H9 (cell line): Measurements from ENCODE around the gene RBPJ. TPM values are rescaled to one million over a fixed set of nuclear protein-coding genes. Genes with fewer than 3 reads are reported as not detected.

Experiments
- DNase-seq: peaks from one replicate; pipeline ENCODE4 v3.0.0-alpha.2; 2017
- H2AFZ ChIP-seq: one replicate; pipeline ENCODE4 v1.6.1; 2013; ENCODE audit warnings: mild to moderate bottlenecking, low read length, control low read depth, moderate library complexity
- H2AK5ac ChIP-seq: 2 replicates; pipeline ENCODE4 v1.6.1; 2013; ENCODE audit warnings: low read length, control low read depth, mixed read lengths; ENCODE audit not compliant: insufficient read length
- H2BK120ac ChIP-seq: one replicate; pipeline ENCODE4 v1.6.1; 2013; ENCODE audit warnings: low read depth, mild to moderate bottlenecking, low read length, control low read depth, inconsistent platforms; ENCODE audit not compliant: poor library complexity, severe bottlenecking
- H2BK12ac ChIP-seq: 2 replicates; pipeline ENCODE4 v1.6.1; 2013; ENCODE audit warnings: low read length, control low read depth, mixed read lengths, low read depth; ENCODE audit not compliant: insufficient read length
- H2BK15ac ChIP-seq: 2 replicates; pipeline ENCODE4 v1.6.1; 2013; ENCODE audit warnings: low read depth, low read length, control low read depth
- H2BK20ac ChIP-seq: one replicate; pipeline ENCODE4 v1.6.1; 2013; ENCODE audit warnings: low read depth, mild to moderate bottlenecking, low read length, control low read depth, inconsistent platforms; ENCODE audit not compliant: poor library complexity, severe bottlenecking
- H2BK5ac ChIP-seq: 2 replicates; pipeline ENCODE4 v1.6.1; 2013; ENCODE audit warnings: low read length, control low read depth, mixed read lengths; ENCODE audit not compliant: insufficient read length
- H3K14ac ChIP-seq: 2 replicates; pipeline ENCODE4 v1.6.1; 2013; ENCODE audit warnings: low read length, control low read depth; ENCODE audit not compliant: insufficient read depth
- H3K18ac ChIP-seq: 2 replicates; pipeline ENCODE4 v1.6.1; 2013; ENCODE audit warnings: low read depth, mild to moderate bottlenecking, mixed read lengths, low read length, control low read depth; ENCODE audit not compliant: insufficient read length
- H3K23ac ChIP-seq: 2 replicates; pipeline ENCODE4 v1.6.1; 2013; ENCODE audit warnings: low read length, control low read depth, mixed read lengths, low read depth; ENCODE audit not compliant: insufficient read length
- H3K23me2 ChIP-seq: 2 replicates; pipeline ENCODE4 v1.6.1; 2013; ENCODE audit warnings: low read depth, mild to moderate bottlenecking, mixed read lengths, low read length, control low read depth; ENCODE audit not compliant: insufficient read length, poor library complexity, severe bottlenecking
- H3K27ac ChIP-seq: 2 replicates; pipeline ENCODE4 v1.5.1; 2013; ENCODE audit warnings: low read length, control low read depth, mixed read lengths, low read depth; ENCODE audit not compliant: insufficient read length
- H3K27me3 ChIP-seq: 2 replicates; pipeline ENCODE4 v1.6.1; 2013; ENCODE audit warnings: low read length, control low read depth, inconsistent platforms; ENCODE audit not compliant: insufficient read depth
- H3K4ac ChIP-seq: 2 replicates; pipeline ENCODE4 v1.6.1; 2013; ENCODE audit warnings: low read depth, mild to moderate bottlenecking, control low read depth, inconsistent platforms, low read length, moderate library complexity
- H3K4me1 ChIP-seq: 2 replicates; pipeline ENCODE4 v1.6.1; 2013; ENCODE audit warnings: low read length, control low read depth, inconsistent platforms; ENCODE audit not compliant: insufficient read depth
- H3K4me2 ChIP-seq: 2 replicates; pipeline ENCODE4 v1.6.1; 2013; ENCODE audit warnings: low read length, control low read depth, mixed read lengths; ENCODE audit not compliant: insufficient read length, insufficient read depth
- H3K56ac ChIP-seq: 2 replicates; pipeline ENCODE4 v1.6.1; 2013; ENCODE audit warnings: low read depth, mild to moderate bottlenecking, mixed read lengths, low read length, control low read depth; ENCODE audit not compliant: insufficient read length
- H3K79me1 ChIP-seq: 2 replicates; pipeline ENCODE4 v1.6.1; 2013; ENCODE audit warnings: low read depth, mild to moderate bottlenecking, moderate library complexity, low read length, control low read depth, inconsistent platforms; ENCODE audit not compliant: insufficient read depth, poor library complexity, severe bottlenecking
- H3K79me2 ChIP-seq: 2 replicates; pipeline ENCODE4 v1.6.1; 2013; ENCODE audit warnings: low read length, control low read depth, inconsistent platforms; ENCODE audit not compliant: insufficient read depth
- H3K9ac ChIP-seq: 2 replicates; pipeline ENCODE4 v1.6.1; 2013; ENCODE audit warnings: low read length, control low read depth, mixed read lengths; ENCODE audit not compliant: insufficient read length; ENCODE audit errors: extremely low read depth
- H3K9me3 ChIP-seq: one replicate; pipeline ENCODE4 v1.6.1; 2013; ENCODE audit warnings: low read depth, low read length, inconsistent platforms; ENCODE audit not compliant: control insufficient read depth
- H3T11ph ChIP-seq: one replicate; pipeline ENCODE4 v1.6.1; 2013; ENCODE audit warnings: mild to moderate bottlenecking, low read length, control low read depth, inconsistent platforms
- H4K20me1 ChIP-seq: one replicate; pipeline ENCODE4 v1.6.1; 2013; ENCODE audit not compliant: control insufficient read depth, insufficient read length, insufficient read depth
- H4K5ac ChIP-seq: 2 replicates; pipeline ENCODE4 v1.6.1; 2013; ENCODE audit warnings: low read depth, mild to moderate bottlenecking, mixed read lengths, low read length, control low read depth; ENCODE audit not compliant: insufficient read length
- H4K8ac ChIP-seq: replicated peaks from 2 replicates; pipeline ENCODE4 v1.6.1; 2013; ENCODE audit warnings: low read length, control low read depth, mixed read lengths, low read depth; ENCODE audit not compliant: insufficient read length
- H4K91ac ChIP-seq: 2 replicates; pipeline ENCODE4 v1.6.1; 2013; ENCODE audit warnings: low read depth, mild to moderate bottlenecking, moderate library complexity, mixed read lengths, low read length, control low read depth; ENCODE audit not compliant: insufficient read length
- H3K27ac Mint-ChIP-seq, 3 experiments: 2 replicates in 2 of 3; 3 replicates in 1 of 3; pipeline ENCODE4 v1.8.0; 2020 to 2021; ENCODE audit warnings: mixed read lengths in 3 of 3, mild to moderate bottlenecking in 1 of 3, moderate library complexity in 1 of 3
- H3K27me3 Mint-ChIP-seq: 2 replicates; pipeline ENCODE4 v1.8.0; 2021; ENCODE audit warnings: low read depth, mild to moderate bottlenecking, moderate library complexity, mixed read lengths
- H3K36me3 Mint-ChIP-seq, 3 experiments: 2 replicates in 2 of 3; 3 replicates in 1 of 3; pipeline ENCODE4 v1.8.0; 2020 to 2021; ENCODE audit warnings: low read depth in 3 of 3, mixed read lengths in 3 of 3; ENCODE audit not compliant: insufficient read depth in 1 of 3
- H3K4me1 Mint-ChIP-seq, 2 experiments: 2 replicates each; pipeline ENCODE4 v1.8.0; 2020; ENCODE audit warnings: mixed read lengths in 2 of 2
- H3K4me3 Mint-ChIP-seq, 2 experiments: 2 replicates in 1 of 2; 3 replicates in 1 of 2; pipeline ENCODE4 v1.8.0; 2020 to 2021; ENCODE audit warnings: mild to moderate bottlenecking in 2 of 2, mixed read lengths in 2 of 2, moderate library complexity in 1 of 2
- H3K9me3 Mint-ChIP-seq, 2 experiments: 2 replicates in 1 of 2; 3 replicates in 1 of 2; pipeline ENCODE4 v1.8.0; 2020; ENCODE audit warnings: mild to moderate bottlenecking in 2 of 2, mixed read lengths in 2 of 2, moderate library complexity in 1 of 2
- CTCF ChIP-seq: fragments of 200-600 bp; sonication (generic); conservative IDR thresholded peaks from 3 replicates; pipeline ENCODE4 v1.8.0; 2021; ENCODE audit warnings: antibody characterized with exemption, mild to moderate bottlenecking
- WGBS: extraction: QIAGEN DNeasy Blood & Tissue Kit; methylation state at CpG from one replicate; pipeline ENCODE4 v1.1.7; 2013; ENCODE audit warnings: missing lambda C conversion rate, low lambda C conversion rate, mixed read lengths; ENCODE audit not compliant: insufficient read length; ENCODE audit errors: extremely low coverage; 5-methylcytosine and 5-hydroxymethylcytosine counted together
- total RNA-seq: library from RNA; stranded (reverse); gene quantifications from 2 replicates; pipeline ENCODE4 v1.2.1, GENCODE V29; 2021

RBPJ gene
- total RNA-seq, 1 experiment from 2014 or later, result 166 TPM

GRCh38 chr4:26302031-26302899 lies 18.5 kb upstream of the RBPJ start:
- no peak overlapping the region for H2BK12ac ChIP-seq
- no peaks in the 10 kb centered on the region; a peak in 2 of 5 replicates for H3K9me3 Mint-ChIP-seq
- H2BK120ac ChIP-seq, result no peak overlapping the region
- H3K4me1 ChIP-seq, result peaks cover 2% of the 10 kb centered on the region; the same call in 1 of the 2 replicates
- H4K8ac ChIP-seq, result no peak overlapping the region
- H3K27ac Mint-ChIP-seq, result no peak overlapping the region; a peak in 1 of 7 replicates
- H2BK20ac ChIP-seq, result no peak overlapping the region
- peaks cover 42 to 43% of the 10 kb centered on the region in 2 experiments for H3K4me1 Mint-ChIP-seq
- H3K9ac ChIP-seq, result no peak overlapping the region
- H4K20me1 ChIP-seq, result no peaks in the 10 kb centered on the region
- H3K56ac ChIP-seq, result no peak overlapping the region
- H3K14ac ChIP-seq, result no peak overlapping the region
- H3K36me3 Mint-ChIP-seq, result peaks cover 0 to 4% (median 1%) of the 10 kb centered on the region in 3 experiments; a peak in 3 of 7 replicates
- H3K9me3 ChIP-seq, result no peaks in the 10 kb centered on the region
- no peak overlapping the region for H2AK5ac ChIP-seq
- no peaks in the 10 kb centered on the region for H3K27me3 Mint-ChIP-seq
- no peak overlapping the region for H2BK5ac ChIP-seq
- H3K4me3 Mint-ChIP-seq, result no peak overlapping the region
- no peak overlapping the region for H2AFZ ChIP-seq
- H3K79me1 ChIP-seq, result no peaks in the 10 kb centered on the region
- WGBS, result no CpG with 5 or more reads among the region's 5 CpGs
- no peaks in the 10 kb centered on the region for H3K79me2 ChIP-seq
- H2BK15ac ChIP-seq, result no peak overlapping the region
- H4K5ac ChIP-seq, result no peak overlapping the region
- no peak for DNase-seq
- H3K27ac ChIP-seq, result no peak overlapping the region
- H3K18ac ChIP-seq, result no peak overlapping the region
- no peak for TF ChIP-seq CTCF
- H3K4me2 ChIP-seq, result no peak overlapping the region
- H4K91ac ChIP-seq, result no peak overlapping the region
- no peak overlapping the region for H3T11ph ChIP-seq
- no peaks in the 10 kb centered on the region for H3K27me3 ChIP-seq
- H3K23me2 ChIP-seq, result no peaks in the 10 kb centered on the region
- H3K23ac ChIP-seq, result no peak overlapping the region
- H3K4ac ChIP-seq, result no peak overlapping the region
